Coronary artery (tissue), 2 donors: ENCODE measurements around the gene OR52K1.
"Not testable (repeated sequence)": the region's sequence is repeated elsewhere in the genome, so short reads cannot be mapped to it uniquely, and the experiment has no call there.

ENCODE experiments used
- DNase-seq: peaks from one replicate; pipeline ENCODE4 v3.0.0-alpha.2; 2017; ENCODE audit warnings: low spot score
- H3K27ac ChIP-seq, 2 donors: fragments of 200-600 bp; sonication (generic); one replicate each; pipeline ENCODE4 v1.5.1; 2016 to 2019
- H3K4me3 ChIP-seq: fragments of 200-600 bp; sonication (generic); 2 replicates; pipeline ENCODE4 v1.5.1; 2016; ENCODE audit warnings: mild to moderate bottlenecking, moderate library complexity
- TF ChIP-seq, protein P1 (sequence below): fragments of 200-600 bp; sonication (generic); IDR thresholded peaks from one replicate; pipeline ENCODE4 v1.5.1; 2019; ENCODE audit warnings: antibody characterized with exemption

OR52K1 gene

DNA sequence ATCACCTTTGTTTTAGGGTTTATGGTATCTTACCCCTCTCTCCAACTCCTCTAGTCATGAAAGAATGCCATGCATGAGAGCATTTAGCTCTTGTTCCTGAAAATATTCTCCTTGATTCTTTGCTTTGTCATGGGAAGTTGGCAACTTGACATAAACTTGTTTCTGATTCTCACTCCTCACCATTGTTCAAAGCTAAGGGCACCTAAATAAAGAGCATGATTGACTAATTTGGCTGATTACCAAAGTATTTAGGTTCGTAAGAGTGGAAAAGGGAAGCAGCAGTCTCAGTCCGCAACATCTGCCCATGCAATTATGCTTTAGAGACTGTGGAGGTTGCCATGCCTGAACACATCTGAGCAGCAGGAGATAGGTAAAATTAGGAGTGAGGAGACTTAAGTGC lies 26.4 kb downstream of the OR52K1 start:
- no peak overlapping the region for H3K27ac ChIP-seq
- TF ChIP-seq, protein P1, sequence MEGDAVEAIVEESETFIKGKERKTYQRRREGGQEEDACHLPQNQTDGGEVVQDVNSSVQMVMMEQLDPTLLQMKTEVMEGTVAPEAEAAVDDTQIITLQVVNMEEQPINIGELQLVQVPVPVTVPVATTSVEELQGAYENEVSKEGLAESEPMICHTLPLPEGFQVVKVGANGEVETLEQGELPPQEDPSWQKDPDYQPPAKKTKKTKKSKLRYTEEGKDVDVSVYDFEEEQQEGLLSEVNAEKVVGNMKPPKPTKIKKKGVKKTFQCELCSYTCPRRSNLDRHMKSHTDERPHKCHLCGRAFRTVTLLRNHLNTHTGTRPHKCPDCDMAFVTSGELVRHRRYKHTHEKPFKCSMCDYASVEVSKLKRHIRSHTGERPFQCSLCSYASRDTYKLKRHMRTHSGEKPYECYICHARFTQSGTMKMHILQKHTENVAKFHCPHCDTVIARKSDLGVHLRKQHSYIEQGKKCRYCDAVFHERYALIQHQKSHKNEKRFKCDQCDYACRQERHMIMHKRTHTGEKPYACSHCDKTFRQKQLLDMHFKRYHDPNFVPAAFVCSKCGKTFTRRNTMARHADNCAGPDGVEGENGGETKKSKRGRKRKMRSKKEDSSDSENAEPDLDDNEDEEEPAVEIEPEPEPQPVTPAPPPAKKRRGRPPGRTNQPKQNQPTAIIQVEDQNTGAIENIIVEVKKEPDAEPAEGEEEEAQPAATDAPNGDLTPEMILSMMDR = no peak
- no peak for DNase-seq
- no peak overlapping the region for H3K4me3 ChIP-seq

DNA sequence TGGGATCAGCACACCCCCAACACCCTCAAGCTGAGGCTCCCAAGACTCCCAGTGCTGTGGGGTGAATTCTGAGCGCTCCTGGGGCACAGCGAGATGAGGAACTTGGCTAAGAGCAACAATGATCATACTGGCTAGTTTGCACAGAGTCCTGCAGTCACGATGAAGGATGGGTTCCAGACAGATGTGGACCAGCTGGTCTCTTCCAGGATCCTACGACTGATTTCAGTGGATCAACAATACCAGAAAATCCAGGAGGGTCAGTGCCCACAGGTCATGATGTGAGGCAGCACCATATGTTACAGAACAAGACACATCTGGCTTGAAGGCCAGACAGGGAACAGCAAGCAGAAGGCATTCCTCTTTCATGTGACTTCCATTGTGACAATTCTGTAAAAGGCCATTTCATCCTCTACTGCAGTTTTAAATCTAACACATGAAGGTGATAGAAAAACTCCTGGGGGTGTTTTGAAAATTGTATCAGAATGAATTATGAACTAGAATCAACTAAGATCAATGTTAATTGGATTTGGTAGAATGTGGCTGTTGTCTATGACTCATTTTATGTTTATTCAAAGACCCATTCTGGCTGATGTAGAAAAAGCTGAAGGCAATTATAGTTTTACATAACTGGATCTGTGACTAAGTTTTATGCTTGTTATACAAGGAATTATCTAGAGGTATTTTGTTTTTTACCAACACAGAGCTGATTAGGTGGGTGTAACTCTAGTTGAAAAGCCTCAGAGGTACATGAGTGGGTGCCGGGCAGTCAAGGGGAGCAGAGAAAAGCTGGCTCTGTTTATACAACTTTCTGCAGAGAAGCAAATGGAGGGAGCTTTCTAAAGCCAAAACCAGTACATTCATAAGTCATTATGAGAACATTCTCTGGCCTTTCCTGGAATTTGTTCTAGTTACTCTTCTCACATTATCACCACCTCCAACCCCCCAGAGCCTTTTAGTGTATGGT lies 29.1 kb downstream of the OR52K1 start:
- Histone ChIP-seq H3K27ac (no peak overlapping the region), H3K4me3 (no peak overlapping the region)
- TF ChIP-seq, protein P1 = no peak
- DNase-seq = no peak

DNA sequence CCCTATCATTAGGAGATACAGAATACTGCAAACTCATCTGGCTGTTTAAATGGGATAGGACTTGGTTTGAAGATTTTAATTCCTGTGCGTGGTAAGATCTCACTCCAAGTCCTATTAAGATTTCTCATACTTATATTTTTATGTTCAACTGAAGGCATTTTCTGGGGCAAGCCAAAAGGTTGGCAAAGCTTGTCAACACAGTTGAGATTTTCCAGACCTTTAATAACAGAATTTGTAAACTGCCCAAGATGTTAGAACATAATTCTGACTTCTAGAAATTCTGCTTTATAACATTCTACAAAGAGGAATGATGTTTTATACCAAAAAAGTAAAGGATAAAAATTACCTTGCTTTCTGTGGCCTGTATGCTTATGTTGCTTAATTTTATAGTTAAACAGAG lies 31.8 kb downstream of the OR52K1 start:
- no peak for DNase-seq
- Histone ChIP-seq H3K27ac (no peak overlapping the region), H3K4me3 (no peak overlapping the region)
- TF ChIP-seq, protein P1 = no peak

DNA sequence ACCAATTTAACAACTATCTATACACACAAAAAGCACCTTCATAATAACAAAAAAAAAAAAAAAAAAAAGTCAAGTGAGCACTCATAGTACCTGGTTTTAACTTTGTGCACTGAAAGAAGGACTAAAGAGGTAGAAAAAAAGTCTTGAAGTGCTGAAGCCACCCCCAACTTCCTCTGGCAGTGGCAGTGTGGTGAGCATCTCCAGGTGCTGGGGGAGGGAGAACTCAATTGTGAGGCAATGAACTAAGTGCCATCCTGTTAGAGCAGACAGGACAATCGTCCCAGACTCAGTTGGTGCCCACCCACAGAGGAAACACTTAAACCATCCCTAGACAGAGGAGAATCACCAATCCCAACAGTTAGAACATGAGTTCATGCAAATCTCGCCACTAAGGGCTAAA lies 39.9 kb downstream of the OR52K1 start:
- Histone ChIP-seq H3K27ac (no peak overlapping the region), H3K4me3 (no peak overlapping the region)
- DNase-seq = no peak
- TF ChIP-seq, protein P1 = no peak

DNA sequence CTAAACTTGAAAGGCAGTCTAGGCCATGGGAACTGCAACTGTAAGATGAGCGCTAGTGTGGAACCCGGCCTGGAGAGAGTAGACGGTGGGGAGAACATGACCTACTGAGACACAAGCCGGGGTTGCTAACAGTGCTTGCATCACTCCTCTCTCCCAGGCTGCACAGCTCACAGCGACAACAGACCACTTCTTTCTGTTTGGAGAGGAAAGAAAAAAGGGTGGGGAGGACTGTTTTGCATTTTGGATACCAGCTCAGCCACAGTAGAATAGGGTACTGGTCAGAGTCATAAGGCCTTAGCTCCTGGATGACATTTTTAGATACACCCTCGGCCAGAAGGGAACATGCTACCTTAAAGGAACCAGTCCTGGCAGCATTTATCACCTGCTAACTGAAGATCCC lies 40.3 kb downstream of the OR52K1 start:
- Histone ChIP-seq H3K27ac (no peak overlapping the region), H3K4me3 (no peak overlapping the region)
- TF ChIP-seq, protein P1 = no peak
- no peak for DNase-seq

DNA sequence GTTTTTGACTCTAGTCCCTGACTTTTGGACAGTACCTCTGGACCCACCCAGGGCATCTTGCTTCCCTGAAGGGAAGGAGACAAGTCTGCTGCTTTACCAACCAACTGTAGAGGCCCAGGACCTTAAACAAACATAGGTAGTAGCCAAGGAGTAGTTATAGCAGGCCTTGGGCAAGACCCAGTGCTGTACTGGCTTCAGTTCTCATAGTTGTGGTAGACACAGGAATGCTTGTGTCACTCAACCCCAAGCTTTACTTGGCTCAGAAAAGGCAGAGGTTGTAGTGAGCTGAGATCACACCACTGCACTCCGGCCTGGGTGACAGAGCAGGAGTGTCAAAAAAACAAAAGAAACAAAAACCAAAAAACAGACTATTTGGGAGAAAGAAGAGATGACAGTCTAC lies 41.2 kb downstream of the OR52K1 start:
- no peak overlapping the region for H3K27ac ChIP-seq
- no peak for DNase-seq
- TF ChIP-seq, protein P1 = no peak
- H3K4me3 ChIP-seq = no peak overlapping the region

DNA sequence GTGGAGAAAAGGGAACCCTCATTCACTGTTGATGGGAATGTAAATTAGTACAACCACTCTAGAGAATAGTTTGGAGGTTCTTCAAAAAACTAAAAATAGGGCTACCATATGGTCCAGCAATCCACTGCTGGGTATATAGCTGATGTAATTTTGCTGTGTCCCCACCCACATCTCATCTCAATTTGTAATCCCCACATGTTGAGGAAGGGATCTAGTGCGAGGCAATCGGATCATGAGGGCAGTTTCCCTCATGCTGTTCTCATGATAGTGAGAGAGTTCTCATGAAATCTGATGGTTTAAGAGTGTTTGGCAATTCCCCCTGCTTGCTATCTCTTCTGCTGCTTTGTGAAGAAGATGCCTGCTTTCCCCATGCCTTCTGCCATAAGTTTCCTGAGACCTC lies 45.5 kb downstream of the OR52K1 start:
- TF ChIP-seq, protein P1 = no peak
- H3K4me3 ChIP-seq = no peak overlapping the region

DNA sequence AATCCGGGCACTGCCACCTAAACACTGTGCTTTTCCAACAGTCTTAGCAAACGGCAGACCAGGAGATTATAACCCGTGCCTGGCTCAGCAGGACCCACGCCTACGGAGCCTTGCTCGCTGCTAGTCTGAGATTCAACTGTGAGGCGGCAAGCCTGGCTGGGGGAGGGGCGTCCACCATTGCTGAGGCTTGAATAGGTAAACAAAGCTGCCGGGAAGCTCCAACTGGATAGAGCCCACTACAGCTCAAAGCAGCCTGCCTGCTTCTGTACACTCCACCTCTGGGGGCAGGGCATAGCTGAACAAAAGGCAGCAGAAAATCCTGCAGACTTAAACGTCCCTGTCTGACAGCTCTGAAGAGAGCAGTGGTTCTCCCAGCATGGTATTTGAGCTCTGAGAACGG lies 49.2 kb downstream of the OR52K1 start:
- H3K4me3 ChIP-seq, DNase-seq: not testable (repeated sequence)

More for the DNA sequence above, 45.5 kb downstream of the OR52K1 start:
- DNase-seq = no peak
- H3K27ac ChIP-seq = no peak overlapping the region

More for the DNA sequence above, 49.2 kb downstream of the OR52K1 start:
- H3K27ac ChIP-seq = not testable (repeated sequence)
